ENCODE results near the gene MYMK.
"Not testable (repeated sequence)": the region's sequence is repeated elsewhere in the genome, so short reads cannot be mapped to it uniquely, and the experiment has no call there.

Gene MYMK

DNA sequence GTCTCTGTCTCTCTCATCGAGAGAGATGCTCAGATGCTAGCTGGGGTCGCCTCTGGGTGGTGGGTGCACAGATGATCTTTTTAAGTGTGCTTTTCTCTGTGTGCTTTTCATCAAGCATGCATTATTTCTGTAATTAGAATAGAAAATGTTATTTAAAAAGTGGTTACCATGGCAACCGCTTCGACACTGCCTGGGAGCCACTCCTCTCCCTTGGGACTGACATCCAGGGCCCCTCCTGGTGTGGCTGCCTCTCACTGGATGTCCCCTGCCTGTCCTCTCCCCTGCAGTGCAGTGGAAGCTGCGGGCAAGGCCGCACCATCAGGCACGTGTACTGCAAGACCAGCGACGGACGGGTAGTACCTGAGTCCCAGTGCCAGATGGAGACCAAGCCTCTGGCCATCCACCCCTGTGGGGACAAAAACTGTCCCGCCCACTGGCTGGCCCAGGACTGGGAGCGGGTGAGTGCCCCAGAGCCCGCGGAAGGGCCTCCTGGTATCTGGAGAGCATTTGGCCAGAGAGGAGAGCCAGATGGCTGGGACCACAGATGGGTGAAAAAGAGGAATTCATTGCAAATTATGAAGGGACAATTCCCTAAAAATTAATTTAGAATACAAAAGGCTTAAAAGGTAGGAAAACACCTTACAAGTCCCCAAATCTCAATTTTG lies 44.5 kb upstream of the MYMK start:
- H3K4me1 ChIP-seq = peaks cover 5 to 87% (median 57%) of the 10 kb centered on the region in 10 experiments; a peak in 18 of 20 replicates
- no peak for TF ChIP-seq Cebpa-rat (IDR thresholded peaks at IDR 0.05)

DNA sequence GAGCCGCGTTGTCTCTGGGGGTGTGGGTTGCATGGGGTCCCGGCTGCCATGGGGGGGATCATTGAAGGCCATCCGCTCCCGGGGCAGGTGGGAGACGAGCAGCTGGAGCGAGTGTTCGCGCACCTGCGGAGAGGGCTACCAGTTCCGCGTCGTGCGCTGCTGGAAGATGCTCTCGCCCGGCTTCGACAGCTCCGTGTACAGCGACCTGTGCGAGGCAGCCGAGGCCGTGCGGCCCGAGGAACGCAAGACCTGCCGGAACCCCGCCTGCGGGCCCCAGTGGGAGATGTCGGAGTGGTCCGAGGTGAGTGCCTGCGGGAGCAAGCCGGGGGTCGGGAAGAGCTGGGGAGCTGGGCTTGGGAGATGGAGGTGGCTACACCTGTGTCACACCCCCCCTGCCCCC lies 43.4 kb upstream of the MYMK start:
- no peak for TF ChIP-seq Cebpa-rat (IDR thresholded peaks at IDR 0.05)
- Histone ChIP-seq H3K4me1 (peaks cover 6 to 80% (median 51%) of the 10 kb centered on the region in 10 experiments), H3K27me3 (peaks cover 0 to 46% (median 8%) of the 10 kb centered on the region in 11 experiments; a peak in 15 of 22 replicates), H3K9ac (peak overlapping the region in 3 of 11 experiments; percentile 3 to 32 (median 7); a peak in 1 of 22 replicates), H3K9me3 (replicated peaks in 1 of 11) (no peaks in the 10 kb centered on the region), H4K20me1 (peaks cover 0 to 36% (median 0%) of the 10 kb centered on the region in 11 experiments; a peak in 3 of 22 replicates), H3K27ac (0 out of 22 replicates have a peak overlapping the region, but pooled peaks of 1 of the 11 experiments have one; percentile 53), H3K36me3 (no peaks in the 10 kb centered on the region), H3K4me3 (no peak overlapping the region), H3K4me2 (peak overlapping the region in 10 of 11 experiments; percentile 17 to 85 (median 76); a peak in 20 of 22 replicates)

More for the DNA sequence above, 44.5 kb upstream of the MYMK start:
- peaks cover 0 to 57% (median 8%) of the 10 kb centered on the region in 11 experiments; a peak in 15 of 22 replicates for H3K27me3 ChIP-seq
- H3K4me2 ChIP-seq = peak overlapping the region in 6 of 11 experiments; percentile 33 to 84 (median 76); a peak in 9 of 22 replicates
- no peaks in the 10 kb centered on the region for H3K9me3 ChIP-seq (replicated peaks in 1 of 11)
- no peaks in the 10 kb centered on the region for H3K36me3 ChIP-seq
- H3K4me3 ChIP-seq = no peak overlapping the region
- no peak overlapping the region for H3K27ac ChIP-seq
- no peak overlapping the region for H3K9ac ChIP-seq
- peaks cover 0 to 38% (median 0%) of the 10 kb centered on the region in 11 experiments; a peak in 3 of 22 replicates for H4K20me1 ChIP-seq

DNA sequence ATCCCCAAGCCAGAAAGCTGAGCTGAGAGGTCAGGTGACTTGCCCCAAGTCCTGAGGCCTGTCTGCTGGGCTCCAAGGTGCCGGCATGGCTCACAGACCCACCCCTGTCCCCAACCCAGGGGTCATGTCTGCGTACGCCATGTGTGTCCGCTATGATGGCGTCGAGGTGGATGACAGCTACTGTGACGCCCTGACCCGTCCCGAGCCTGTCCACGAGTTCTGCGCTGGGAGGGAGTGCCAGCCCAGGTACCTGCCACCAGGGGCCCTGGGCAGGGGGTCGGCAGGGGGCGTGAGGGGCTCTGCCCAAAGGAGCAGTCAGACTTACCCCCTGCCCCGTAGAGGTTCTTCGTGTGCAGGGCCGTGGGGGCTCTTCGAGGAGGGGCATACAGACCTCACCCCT lies 42.1 kb upstream of the MYMK start:
- Histone ChIP-seq H3K9me3 (replicated peaks in 1 of 11) (no peaks in the 10 kb centered on the region), H3K4me1 (peaks cover 15 to 81% (median 51%) of the 10 kb centered on the region in 10 experiments), H3K27me3 (peaks cover 0 to 36% (median 8%) of the 10 kb centered on the region in 11 experiments; a peak in 15 of 22 replicates), H3K36me3 (no peaks in the 10 kb centered on the region), H3K9ac (no peak overlapping the region), H3K27ac (no peak overlapping the region), H3K4me2 (peak overlapping the region in 1 of 11 experiments; percentile 84; a peak in 1 of 22 replicates), H3K4me3 (no peak overlapping the region), H4K20me1 (peaks cover 0 to 26% (median 0%) of the 10 kb centered on the region in 11 experiments; a peak in 3 of 22 replicates)
- TF ChIP-seq Cebpa-rat (IDR thresholded peaks at IDR 0.05) = no peak

DNA sequence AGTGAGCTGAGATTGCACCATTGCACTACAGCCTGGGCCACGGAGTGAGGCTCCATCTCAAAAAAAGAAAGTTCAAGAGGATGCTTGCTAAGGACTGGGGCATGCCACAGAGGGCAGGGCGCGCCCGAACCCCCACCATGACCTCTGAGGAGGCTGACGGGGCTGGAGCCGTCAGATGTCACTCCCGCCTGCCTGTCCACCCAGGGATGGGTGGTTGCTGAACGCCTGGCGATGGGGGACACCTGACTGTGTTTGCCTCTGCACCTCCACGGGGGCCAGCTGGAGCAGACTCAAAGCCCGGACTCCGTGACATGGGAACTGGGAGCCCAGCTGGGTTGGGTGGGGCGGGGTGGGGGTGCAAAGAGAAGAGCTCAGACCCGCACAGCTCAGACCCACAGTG lies 41.6 kb upstream of the MYMK start:
- no peak for TF ChIP-seq Cebpa-rat (IDR thresholded peaks at IDR 0.05)
- H4K20me1 ChIP-seq = peaks cover 0 to 23% (median 0%) of the 10 kb centered on the region in 11 experiments; a peak in 3 of 22 replicates
- no peaks in the 10 kb centered on the region for H3K36me3 ChIP-seq
- H3K9ac ChIP-seq = no peak overlapping the region
- no peak overlapping the region for H3K27ac ChIP-seq
- H3K9me3 ChIP-seq (replicated peaks in 1 of 11) = no peaks in the 10 kb centered on the region
- H3K4me3 ChIP-seq = no peak overlapping the region
- H3K4me1 ChIP-seq = peaks cover 20 to 81% (median 51%) of the 10 kb centered on the region in 10 experiments
- H3K27me3 ChIP-seq = peaks cover 0 to 35% (median 8%) of the 10 kb centered on the region in 11 experiments; a peak in 15 of 22 replicates
- 0 out of 22 replicates have a peak overlapping the region, but pooled peaks of 1 of the 11 experiments have one; percentile 6 for H3K4me2 ChIP-seq

DNA sequence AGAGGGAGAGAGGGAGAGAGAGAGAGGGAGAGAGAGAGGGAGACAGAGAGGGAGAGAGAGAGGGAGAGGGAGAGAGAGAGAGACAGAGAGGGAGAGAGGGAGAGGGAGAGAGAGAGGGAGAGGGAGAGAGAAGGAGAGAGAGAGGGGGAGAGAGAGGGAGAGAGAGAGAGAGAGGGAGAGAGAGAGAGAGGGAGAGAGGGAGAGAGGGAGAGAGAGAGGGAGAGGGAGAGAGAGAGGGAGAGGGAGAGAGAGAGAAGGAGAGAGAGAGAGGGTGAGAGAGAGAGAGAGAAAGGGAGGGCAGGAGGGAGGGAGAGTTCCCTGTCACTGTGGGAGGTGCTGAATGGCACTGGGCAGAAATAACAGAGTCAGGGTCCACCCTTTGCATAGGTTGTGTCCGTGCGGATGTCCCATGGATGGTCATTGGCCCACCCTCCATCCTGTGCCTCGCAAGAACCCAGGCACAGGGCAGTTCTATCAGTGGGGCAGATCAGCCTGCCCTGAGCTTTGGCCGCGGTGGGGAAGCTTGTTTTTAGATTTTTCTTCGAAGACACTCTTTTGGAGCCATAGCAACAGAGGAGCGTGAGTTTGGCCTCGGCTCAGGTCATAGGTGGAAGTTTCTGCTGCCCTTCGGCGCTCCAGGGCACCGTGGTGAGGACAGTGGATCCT lies 39.8 kb upstream of the MYMK start:
- Histone ChIP-seq H3K4me1 (peaks cover 35 to 84% (median 59%) of the 10 kb centered on the region in 10 experiments), H3K9ac (0 out of 22 replicates have a peak overlapping the region, but pooled peaks of 1 of the 11 experiments have one; percentile 8), H3K4me2 (peak overlapping the region in 2 of 11 experiments; percentile 13 to 26; a peak in 3 of 22 replicates), H3K27me3 (peaks cover 0 to 25% (median 8%) of the 10 kb centered on the region in 11 experiments; a peak in 15 of 22 replicates), H4K20me1 (peaks cover 0 to 11% (median 0%) of the 10 kb centered on the region in 11 experiments; a peak in 1 of 22 replicates), H3K27ac (peak overlapping the region in 2 of 11 experiments; percentile 13 to 25; a peak in 2 of 22 replicates), H3K36me3 (no peaks in the 10 kb centered on the region), H3K9me3 (replicated peaks in 1 of 11) (no peaks in the 10 kb centered on the region), H3K4me3 (no peak overlapping the region)
- TF ChIP-seq Cebpa-rat (IDR thresholded peaks at IDR 0.05) = no peak

DNA sequence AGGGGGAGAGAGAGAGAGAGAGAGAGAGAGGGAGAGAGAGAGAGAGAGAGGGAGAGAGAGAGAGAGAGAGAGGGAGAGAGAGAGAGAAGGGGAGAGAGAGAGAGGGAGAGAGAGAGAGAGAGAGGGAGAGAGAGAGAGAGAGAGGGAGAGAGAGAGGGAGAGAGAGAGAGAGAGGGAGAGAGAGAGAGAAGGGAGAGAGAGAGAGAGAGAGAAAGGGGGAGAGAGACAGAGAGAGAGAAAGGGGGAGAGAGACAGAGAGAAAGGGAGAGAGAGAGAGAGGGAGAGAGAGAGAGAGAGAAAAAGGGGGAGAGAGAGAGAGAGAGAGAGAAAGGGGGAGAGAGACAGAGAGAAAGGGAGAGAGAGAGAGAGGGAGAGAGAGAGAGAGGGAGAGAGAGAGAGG lies 39.1 kb upstream of the MYMK start:
- H3K36me3 ChIP-seq; H3K9me3 ChIP-seq (replicated peaks in 1 of 11); H3K4me3 ChIP-seq: not testable (repeated sequence)
- peak overlapping the region in 3 of 11 experiments; percentile 64 to 71 (median 65); a peak in 4 of 22 replicates for H3K27ac ChIP-seq
- H3K27me3 ChIP-seq = peaks cover 0 to 17% (median 8%) of the 10 kb centered on the region in 11 experiments; a peak in 15 of 22 replicates
- H3K4me1 ChIP-seq = peaks cover 43 to 84% (median 64%) of the 10 kb centered on the region in 10 experiments
- H3K9ac ChIP-seq = 0 out of 22 replicates have a peak overlapping the region, but pooled peaks of 1 of the 11 experiments have one; percentile 47
- H3K4me2 ChIP-seq = peak overlapping the region in 9 of 11 experiments; percentile 70 to 98 (median 86); a peak in 14 of 22 replicates
- H4K20me1 ChIP-seq = peaks cover 0 to 11% (median 0%) of the 10 kb centered on the region in 11 experiments; a peak in 1 of 22 replicates

DNA sequence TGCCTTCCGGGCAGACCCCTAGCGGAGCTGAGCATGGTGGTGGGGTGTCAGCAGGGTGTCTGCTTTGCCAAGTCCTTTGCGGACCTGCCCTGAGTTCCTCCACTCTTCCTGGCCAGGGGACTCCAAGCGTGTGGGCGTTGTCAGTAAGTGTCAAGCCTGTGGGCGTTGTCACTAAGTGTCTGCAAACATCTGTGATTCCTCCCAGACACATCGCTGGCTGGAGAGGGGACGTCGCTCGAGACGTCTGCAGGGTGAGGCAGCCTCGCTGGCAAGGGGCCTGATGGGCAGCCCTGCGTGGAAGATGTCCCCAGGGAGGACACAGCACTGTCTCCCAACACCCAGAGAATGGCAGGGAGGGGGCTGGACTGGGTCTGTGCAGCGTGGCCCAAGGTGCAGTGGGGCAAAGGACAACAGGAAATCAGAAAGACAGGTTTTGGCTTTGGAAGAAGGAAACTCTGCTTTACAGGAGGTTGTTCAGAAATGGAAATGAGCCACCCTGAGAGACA lies 38.6 kb upstream of the MYMK start:
- Histone ChIP-seq H3K4me2 (peak overlapping the region; percentile 70 to 98 (median 86)), H3K4me3 (no peak overlapping the region), H3K9ac (peak overlapping the region in 4 of 11 experiments; percentile 47 to 61 (median 50); a peak in 6 of 22 replicates), H3K36me3 (no peaks in the 10 kb centered on the region), H3K27me3 (peaks cover 0 to 14% (median 8%) of the 10 kb centered on the region in 11 experiments; a peak in 15 of 22 replicates), H3K9me3 (replicated peaks in 1 of 11) (no peaks in the 10 kb centered on the region), H3K27ac (peak overlapping the region in 5 of 11 experiments; percentile 22 to 71 (median 64); a peak in 9 of 22 replicates), H4K20me1 (peaks cover 0 to 11% (median 0%) of the 10 kb centered on the region in 11 experiments; a peak in 1 of 22 replicates), H3K4me1 (peaks cover 48 to 81% (median 63%) of the 10 kb centered on the region in 10 experiments)
- TF ChIP-seq Cebpa-rat (IDR thresholded peaks at IDR 0.05) = no peak

DNA sequence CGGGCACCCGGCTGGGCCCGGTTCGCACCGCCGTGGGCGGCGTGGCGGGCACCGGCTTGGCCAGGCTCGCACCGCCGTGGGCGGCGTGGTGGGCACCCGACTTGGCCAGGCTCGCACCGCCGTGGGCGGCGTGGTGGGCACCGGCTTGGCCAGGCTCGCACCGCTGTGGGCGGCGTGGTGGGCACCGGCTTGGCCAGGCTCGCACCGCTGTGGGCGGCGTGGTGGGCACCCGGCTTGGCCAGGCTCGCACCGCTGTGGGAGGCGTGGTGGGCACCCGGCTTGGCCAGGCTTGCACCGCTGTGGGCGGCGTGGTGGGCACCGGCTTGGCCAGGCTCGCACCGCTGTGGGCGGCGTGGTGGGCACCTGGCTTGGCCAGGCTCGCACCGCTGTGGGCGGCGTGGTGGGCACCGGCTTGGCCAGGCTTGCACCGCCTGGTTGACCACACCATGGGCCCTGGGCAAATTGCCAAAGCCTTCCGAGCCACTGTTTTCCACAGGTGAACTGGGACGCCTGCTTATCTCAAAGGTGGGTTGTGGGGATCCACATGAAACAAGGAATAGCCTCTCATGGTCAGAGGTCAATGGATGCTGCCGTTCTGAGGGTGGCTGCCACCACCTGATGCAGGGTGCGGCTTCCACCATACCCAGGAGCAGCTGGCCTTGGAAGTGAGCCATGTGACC lies 38.0 kb upstream of the MYMK start:
- peaks cover 0 to 8% (median 2%) of the 10 kb centered on the region in 11 experiments; a peak in 13 of 22 replicates for H3K27me3 ChIP-seq
- peak overlapping the region; percentile 70 to 98 (median 86) for H3K4me2 ChIP-seq
- H3K4me1 ChIP-seq = peaks cover 54 to 81% (median 63%) of the 10 kb centered on the region in 10 experiments
- peak overlapping the region in 4 of 11 experiments; percentile 47 to 61 (median 50); a peak in 7 of 22 replicates for H3K9ac ChIP-seq
- H3K9me3 ChIP-seq (replicated peaks in 1 of 11) = no peaks in the 10 kb centered on the region
- H3K4me3 ChIP-seq = no peak overlapping the region
- TF ChIP-seq Cebpa-rat (IDR thresholded peaks at IDR 0.05) = no peak
- no peaks in the 10 kb centered on the region for H3K36me3 ChIP-seq
- H4K20me1 ChIP-seq = peaks cover 0 to 5% (median 0%) of the 10 kb centered on the region in 11 experiments; a peak in 1 of 22 replicates
- peak overlapping the region in 5 of 11 experiments; percentile 22 to 71 (median 64); a peak in 8 of 22 replicates for H3K27ac ChIP-seq

Measured in BLaER1 treated with 17β-estradiol and CSF1 and Interleukin-3, amounts not matched to agents 10 nM and 100 nM (cell line).